Hepatocyte (in vitro differentiated cells): ENCODE data around the gene CRAMP1. TPM values are rescaled to one million over a fixed set of nuclear protein-coding genes. Genes with fewer than 3 reads are reported as not detected.

ENCODE experiments used
- DNase-seq: peaks from one replicate; pipeline ENCODE4 v3.0.0-alpha.2; 2016; ENCODE audit warnings: low spot score
- H2AFZ ChIP-seq: fragments of 200-600 bp; sonication (generic); 2 replicates; pipeline ENCODE4 v1.6.0; 2016; ENCODE audit warnings: antibody characterized with exemption, mild to moderate bottlenecking
- H3K27ac ChIP-seq: fragments of 200-600 bp; sonication (generic); 2 replicates; pipeline ENCODE4 v1.5.1; 2016; ENCODE audit warnings: mild to moderate bottlenecking
- H3K27me3 ChIP-seq: fragments of 200-600 bp; sonication (generic); 2 replicates; pipeline ENCODE4 v1.6.1; 2016
- H3K36me3 ChIP-seq: fragments of 200-600 bp; sonication (generic); replicated peaks from 2 replicates; pipeline ENCODE4 v1.5.1; 2016; ENCODE audit warnings: low read depth; ENCODE audit not compliant: insufficient read depth
- H3K4me1 ChIP-seq: fragments of 200-600 bp; sonication (generic); 2 replicates; pipeline ENCODE4 v1.5.1; 2016; ENCODE audit warnings: mild to moderate bottlenecking, moderate library complexity; ENCODE audit not compliant: insufficient read depth
- H3K4me2 ChIP-seq: fragments of 200-600 bp; sonication (generic); 2 replicates; pipeline ENCODE4 v1.6.0; 2016
- H3K4me3 ChIP-seq: fragments of 200-600 bp; sonication (generic); 2 replicates; pipeline ENCODE4 v1.5.1; 2016; ENCODE audit warnings: mild to moderate bottlenecking
- H3K79me2 ChIP-seq: fragments of 200-600 bp; sonication (generic); 2 replicates; pipeline ENCODE4 v1.6.0; 2017; ENCODE audit warnings: mild to moderate bottlenecking
- H3K9me2 ChIP-seq: fragments of 200-600 bp; sonication (generic); replicated peaks from 2 replicates; pipeline ENCODE4 v1.6.0; 2017; ENCODE audit warnings: mild to moderate bottlenecking; ENCODE audit not compliant: insufficient read depth
- H3K9me3 ChIP-seq: fragments of 200-600 bp; sonication (generic); 2 replicates; pipeline ENCODE4 v1.5.1; 2016; ENCODE audit warnings: low read depth, mild to moderate bottlenecking
- H4K20me1 ChIP-seq: fragments of 200-600 bp; sonication (generic); 2 replicates; pipeline ENCODE4 v1.6.0; 2016; ENCODE audit warnings: mild to moderate bottlenecking; ENCODE audit not compliant: insufficient read depth, poor library complexity, severe bottlenecking
- EZH2 ChIP-seq: fragments of 200-600 bp; sonication (generic); IDR thresholded peaks from 2 replicates; pipeline ENCODE4 v1.6.1; 2016; ENCODE audit warnings: antibody characterized with exemption, mild to moderate bottlenecking, borderline replicate concordance
- EZH2phosphoT487 ChIP-seq: fragments of 200-600 bp; sonication (generic); IDR thresholded peaks from one replicate; pipeline ENCODE4 v1.6.1; 2018; ENCODE audit warnings: antibody characterized with exemption, mild to moderate bottlenecking, low read depth, moderate library complexity; ENCODE audit not compliant: unreplicated experiment, severe bottlenecking
- WGBS: methylation state at CpG from one replicate; pipeline ENCODE4 v1.1.6; 2016; ENCODE audit warnings: low lambda C conversion rate; ENCODE audit errors: missing lambda C conversion rate; 5-methylcytosine and 5-hydroxymethylcytosine counted together
- polyA plus RNA-seq: library from polyadenylated mRNA; unstranded; fragments of >200 nt; fragmentation: Nextera tagmentation; extraction: Ambion mirVana; gene quantifications from 2 replicates; pipeline ENCODE4 v1.2.1, GENCODE V29; 2016
- total RNA-seq: library from RNA; depleted of rRNA; stranded (reverse); fragments of >200 nt; gene quantifications from 2 replicates; pipeline ENCODE4 v1.2.3, GENCODE V29; 2014
- TF ChIP-seq, protein P1 (sequence below): fragments of 200-600 bp; sonication (generic); IDR thresholded peaks from 2 replicates; pipeline ENCODE4 v1.5.1; 2016; ENCODE audit warnings: antibody characterized with exemption, mild to moderate bottlenecking; ENCODE audit not compliant: poor library complexity

CRAMP1 gene
- total and polyA plus RNA-seq, 2 experiments from 2014 or later, result 6.7 to 8.2 TPM

DNA sequence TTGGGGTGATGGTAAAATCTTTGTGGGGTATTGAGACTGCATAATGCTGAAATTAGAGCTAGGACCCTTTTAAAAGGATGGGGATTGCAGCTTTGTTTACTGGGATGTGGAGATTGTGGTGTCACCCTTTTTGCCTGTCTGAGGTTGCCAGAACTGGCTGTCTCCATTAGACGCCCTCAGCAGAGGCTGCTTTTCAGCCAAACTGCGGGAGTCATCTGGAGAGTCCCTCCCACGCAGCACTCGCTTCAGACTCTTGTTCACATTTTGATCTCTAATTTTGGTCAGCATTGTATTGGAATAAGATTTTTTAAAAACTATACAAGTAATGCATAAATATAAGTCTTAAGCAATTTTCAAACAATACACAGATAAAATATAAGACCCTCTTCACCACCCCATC is 38.0 kb downstream of the CRAMP1 start:
- 97% methylated on average over 4 of the region's 4 CpGs for WGBS
- no peaks in the 10 kb centered on the region for H3K36me3 ChIP-seq

GRCh38 chr16:1651094-1651973 is 39.2 kb downstream of the CRAMP1 start:
- TF ChIP-seq EZH2 (no peak), EZH2phosphoT487 (no peak)
- TF ChIP-seq, protein P1, sequence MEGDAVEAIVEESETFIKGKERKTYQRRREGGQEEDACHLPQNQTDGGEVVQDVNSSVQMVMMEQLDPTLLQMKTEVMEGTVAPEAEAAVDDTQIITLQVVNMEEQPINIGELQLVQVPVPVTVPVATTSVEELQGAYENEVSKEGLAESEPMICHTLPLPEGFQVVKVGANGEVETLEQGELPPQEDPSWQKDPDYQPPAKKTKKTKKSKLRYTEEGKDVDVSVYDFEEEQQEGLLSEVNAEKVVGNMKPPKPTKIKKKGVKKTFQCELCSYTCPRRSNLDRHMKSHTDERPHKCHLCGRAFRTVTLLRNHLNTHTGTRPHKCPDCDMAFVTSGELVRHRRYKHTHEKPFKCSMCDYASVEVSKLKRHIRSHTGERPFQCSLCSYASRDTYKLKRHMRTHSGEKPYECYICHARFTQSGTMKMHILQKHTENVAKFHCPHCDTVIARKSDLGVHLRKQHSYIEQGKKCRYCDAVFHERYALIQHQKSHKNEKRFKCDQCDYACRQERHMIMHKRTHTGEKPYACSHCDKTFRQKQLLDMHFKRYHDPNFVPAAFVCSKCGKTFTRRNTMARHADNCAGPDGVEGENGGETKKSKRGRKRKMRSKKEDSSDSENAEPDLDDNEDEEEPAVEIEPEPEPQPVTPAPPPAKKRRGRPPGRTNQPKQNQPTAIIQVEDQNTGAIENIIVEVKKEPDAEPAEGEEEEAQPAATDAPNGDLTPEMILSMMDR, result no peak
- Histone ChIP-seq H3K36me3 (no peaks in the 10 kb centered on the region), H3K4me1 (no peaks in the 10 kb centered on the region), H4K20me1 (peaks cover 8% of the 10 kb centered on the region), H3K27ac (no peak overlapping the region), H3K4me2 (no peak overlapping the region), H3K27me3 (no peaks in the 10 kb centered on the region), H3K79me2 (peaks cover 16% of the 10 kb centered on the region), H3K9me2 (no peaks in the 10 kb centered on the region), H2AFZ (no peak overlapping the region), H3K4me3 (no peak overlapping the region), H3K9me3 (no peaks in the 10 kb centered on the region)
- no peak for DNase-seq
- over 99% methylated on average over 12 of the region's 12 CpGs for WGBS

More for the DNA sequence above, 38.0 kb downstream of the CRAMP1 start:
- Histone ChIP-seq H4K20me1 (peaks cover 11% of the 10 kb centered on the region), H3K9me2 (no peaks in the 10 kb centered on the region), H2AFZ (no peak overlapping the region), H3K27me3 (no peaks in the 10 kb centered on the region), H3K4me1 (no peaks in the 10 kb centered on the region), H3K79me2 (peaks cover 16% of the 10 kb centered on the region), H3K27ac (no peak overlapping the region), H3K9me3 (no peaks in the 10 kb centered on the region), H3K4me3 (no peak overlapping the region), H3K4me2 (no peak overlapping the region)
- TF ChIP-seq EZH2phosphoT487 (no peak), EZH2 (no peak)
- no peak for DNase-seq

- no peak for TF ChIP-seq EZH2
- TF ChIP-seq, protein P1, result no peak
- TF ChIP-seq EZH2phosphoT487, result no peak
Measured at GRCh38 chr16:1651974-1652312, 39.8 kb downstream of the CRAMP1 start.

GRCh38 chr16:1653023-1653422 is 40.9 kb downstream of the CRAMP1 start:
- no peak overlapping the region for H3K4me3 ChIP-seq
- H4K20me1 ChIP-seq, result peaks cover 2% of the 10 kb centered on the region
- no peaks in the 10 kb centered on the region for H3K4me1 ChIP-seq
- 98% methylated on average over 15 of the region's 15 CpGs for WGBS
- DNase-seq, result no peak
- peaks cover 11% of the 10 kb centered on the region for H3K79me2 ChIP-seq
- H3K27me3 ChIP-seq, result no peaks in the 10 kb centered on the region
- no peak overlapping the region for H3K27ac ChIP-seq
- no peak overlapping the region for H3K4me2 ChIP-seq
- H2AFZ ChIP-seq, result no peak overlapping the region
- H3K9me3 ChIP-seq, result no peaks in the 10 kb centered on the region
- no peaks in the 10 kb centered on the region for H3K36me3 ChIP-seq
- no peaks in the 10 kb centered on the region for H3K9me2 ChIP-seq
- no peak for TF ChIP-seq EZH2phosphoT487
- TF ChIP-seq EZH2, result no peak
- TF ChIP-seq, protein P1, result no peak

More at GRCh38 chr16:1651974-1652312, 39.8 kb downstream of the CRAMP1 start:
- Histone ChIP-seq H3K79me2 (peaks cover 15% of the 10 kb centered on the region), H3K36me3 (no peaks in the 10 kb centered on the region), H3K4me3 (no peak overlapping the region), H2AFZ (no peak overlapping the region), H4K20me1 (peaks cover 4% of the 10 kb centered on the region), H3K9me2 (no peaks in the 10 kb centered on the region), H3K9me3 (no peaks in the 10 kb centered on the region), H3K27me3 (no peaks in the 10 kb centered on the region), H3K4me2 (no peak overlapping the region), H3K4me1 (no peaks in the 10 kb centered on the region), H3K27ac (no peak overlapping the region)
- 95% methylated on average over 1 of the region's 1 CpG for WGBS
- DNase-seq, result no peak
